ENCODE data around the gene MYO10.
"Not testable (repeated sequence)": the region's sequence is repeated elsewhere in the genome, so short reads cannot be mapped to it uniquely, and the experiment has no call there.

Gene MYO10

DNA sequence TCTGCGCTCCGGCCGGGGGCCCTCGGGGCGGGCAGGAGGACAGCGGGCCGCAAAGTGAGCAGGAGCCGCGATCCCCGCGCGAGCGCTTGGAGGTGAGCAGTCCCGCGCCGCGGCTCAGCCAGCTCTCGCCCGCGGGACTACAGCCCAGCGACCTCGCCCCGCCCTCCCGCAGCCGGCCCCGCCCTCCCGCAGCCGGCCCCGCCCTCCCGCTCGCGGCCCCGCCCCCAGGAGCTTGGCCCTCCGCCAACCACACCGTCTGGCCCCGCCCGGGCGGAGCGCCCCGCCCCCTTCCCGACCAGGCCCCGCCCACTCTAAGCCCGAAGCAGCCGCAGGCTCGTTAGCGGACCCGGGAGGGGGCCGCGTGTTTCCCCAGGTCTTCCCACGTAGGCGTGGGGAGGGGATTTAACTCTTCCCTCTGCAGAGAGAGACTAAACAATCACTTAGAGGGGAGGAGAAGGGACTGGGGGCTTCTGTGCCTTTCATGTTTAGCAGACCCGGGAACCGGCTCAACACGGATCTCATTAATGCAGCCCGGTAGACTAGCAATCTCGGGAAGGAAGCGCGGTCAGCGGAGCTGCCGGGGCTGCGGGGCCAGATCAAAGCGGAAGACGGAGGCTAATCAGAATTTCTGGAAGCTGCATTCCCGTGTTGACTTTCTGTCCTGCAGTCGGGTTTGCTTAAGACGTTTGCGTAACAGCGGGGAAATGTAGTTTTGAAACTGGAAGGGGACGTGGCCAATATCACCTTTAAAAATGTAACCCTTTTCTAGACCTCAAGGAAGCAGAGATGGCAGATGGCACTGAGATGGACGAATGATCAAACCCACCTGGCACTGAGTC, at the start of gene MYO10:
Gene MYO10, minus strand, starts transcription at position 139 of the 839 bp plus-strand sequence. CDS start 480 bp downstream, outside the sequence.
- DNase-seq, result peak in 41 of 51 donors; percentile 3 to 69 (median 27)

DNA sequence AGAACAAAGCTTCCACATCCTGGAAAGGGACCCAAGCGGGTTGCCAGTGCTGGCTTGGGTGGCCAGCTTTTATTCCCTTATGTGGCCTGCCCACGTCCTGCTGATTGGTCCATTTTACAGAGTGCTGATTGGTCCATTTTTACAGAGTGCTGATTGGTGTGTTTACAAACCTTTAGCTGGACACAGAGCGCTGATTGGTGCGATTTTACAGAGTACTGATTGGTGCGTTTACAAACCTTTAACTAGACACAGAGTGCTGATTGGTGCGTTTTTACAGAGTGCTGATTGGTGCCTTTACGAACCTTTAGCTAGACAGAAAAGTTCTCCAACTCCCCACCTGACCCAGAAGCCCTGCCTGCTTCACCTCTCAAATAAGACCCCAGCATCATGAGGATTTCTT, 49.2 kb upstream of the MYO10 start:
- not testable (repeated sequence) for DNase-seq

DNA sequence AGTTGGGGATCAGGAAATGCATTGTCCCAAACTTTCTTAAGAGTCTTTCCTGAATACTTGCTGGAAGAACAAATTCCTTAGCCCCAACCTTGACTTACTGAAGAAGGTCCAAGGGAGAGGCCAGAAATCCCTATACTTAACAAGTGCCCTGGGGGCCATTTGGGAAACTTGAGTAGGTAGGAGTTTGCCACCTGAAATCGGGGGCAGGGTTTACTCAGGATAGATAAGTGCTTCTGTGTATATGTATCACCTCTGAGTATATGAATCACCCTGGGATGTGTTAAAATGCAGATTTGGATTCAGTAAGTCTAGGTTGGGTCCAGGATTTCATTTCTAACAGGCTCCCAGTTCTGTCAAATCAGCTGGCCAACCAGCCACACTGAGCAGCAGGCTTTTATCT, 47.9 kb upstream of the MYO10 start:
- no peak for DNase-seq

DNA sequence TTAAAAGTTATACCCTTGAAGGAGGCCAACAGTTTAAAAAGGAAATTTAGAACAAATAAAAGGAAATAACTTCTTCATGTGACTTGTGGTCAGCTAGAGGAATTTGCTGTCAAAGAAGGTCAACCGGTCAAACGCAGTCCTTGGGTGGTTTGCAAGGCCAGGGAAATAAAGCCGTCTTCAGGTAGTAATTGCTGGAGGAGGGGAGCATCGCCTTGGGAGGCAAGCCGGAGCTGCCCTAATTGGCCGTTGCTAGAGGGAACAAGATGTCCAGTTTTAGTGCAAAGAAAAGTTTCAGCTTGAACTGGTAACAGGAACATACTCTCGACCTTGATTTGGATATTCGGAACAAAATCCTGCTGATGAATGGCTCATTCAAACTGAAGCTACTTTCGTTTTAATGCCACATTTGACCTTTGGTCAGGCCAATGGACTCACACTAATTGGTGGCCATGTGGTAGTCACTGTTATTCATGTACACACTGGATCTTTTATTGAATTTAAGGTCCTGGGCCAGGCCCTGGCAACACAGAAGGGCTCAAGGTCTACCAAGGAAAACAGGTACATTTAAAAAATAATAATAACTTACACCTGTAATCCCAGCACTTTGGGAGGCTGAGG, 47.0 kb upstream of the MYO10 start:
- DNase-seq, result peak in 1 of 51 donors; percentile 12

DNA sequence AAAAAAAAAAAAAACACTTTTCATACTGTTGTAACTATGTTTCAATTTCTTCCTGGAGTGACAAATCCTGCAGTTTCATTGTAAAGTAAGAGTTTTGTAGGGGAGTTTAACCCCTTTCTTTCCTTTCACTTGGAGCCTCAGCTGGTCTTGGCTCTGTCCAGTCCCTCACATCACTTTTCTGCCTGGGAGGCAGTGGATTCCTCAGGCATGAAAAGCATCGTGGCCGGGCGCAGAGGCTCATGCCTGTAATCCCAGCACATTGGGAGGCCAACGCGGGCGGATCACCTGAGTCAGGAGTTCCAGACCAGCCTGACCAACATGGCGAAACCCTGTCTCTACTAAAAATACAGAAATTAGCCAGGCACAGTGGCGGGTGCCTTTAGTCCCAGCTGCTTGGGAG, 45.6 kb upstream of the MYO10 start:
- DNase-seq, result no peak

DNA sequence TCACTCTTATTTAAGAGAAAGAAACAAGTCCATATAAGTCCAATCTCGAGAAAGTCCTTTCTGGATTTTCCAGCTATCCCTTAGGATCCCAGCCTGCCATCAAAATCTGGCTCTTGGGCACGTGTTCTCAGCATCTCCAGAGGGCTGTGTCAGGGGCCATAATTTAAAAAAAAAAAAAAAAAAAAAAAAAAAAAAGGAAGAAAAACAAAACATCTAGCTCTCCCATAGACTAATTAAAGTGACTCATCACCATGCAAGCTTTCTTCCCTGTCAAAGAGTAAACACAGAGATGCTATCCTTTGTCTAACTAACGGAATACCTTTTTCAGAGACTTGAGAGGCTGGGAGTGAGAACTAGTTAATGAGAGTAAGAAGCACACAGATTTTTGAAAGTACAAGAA, 44.9 kb upstream of the MYO10 start:
- DNase-seq, result no peak

DNA sequence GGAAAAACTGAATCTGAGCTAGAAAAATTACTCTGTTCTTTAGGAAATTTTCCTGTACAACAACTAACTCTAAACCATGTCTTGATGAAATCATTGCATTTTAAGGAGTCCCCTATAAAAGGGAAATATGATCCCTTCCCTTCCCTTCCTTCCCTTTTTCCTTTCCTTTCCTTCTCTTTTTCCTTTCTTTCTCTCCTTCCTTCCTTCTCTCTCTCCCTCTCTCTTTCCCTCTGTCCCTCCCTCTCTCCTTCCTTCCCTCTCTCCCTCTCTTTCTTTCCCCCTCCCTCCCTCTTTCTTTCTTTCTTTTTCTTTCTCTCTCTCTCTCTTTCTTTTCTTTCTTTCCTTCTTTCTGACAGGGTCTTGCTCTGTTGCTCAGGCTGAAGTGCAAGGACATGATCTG, 42.2 kb upstream of the MYO10 start:
- DNase-seq, result no peak

DNA sequence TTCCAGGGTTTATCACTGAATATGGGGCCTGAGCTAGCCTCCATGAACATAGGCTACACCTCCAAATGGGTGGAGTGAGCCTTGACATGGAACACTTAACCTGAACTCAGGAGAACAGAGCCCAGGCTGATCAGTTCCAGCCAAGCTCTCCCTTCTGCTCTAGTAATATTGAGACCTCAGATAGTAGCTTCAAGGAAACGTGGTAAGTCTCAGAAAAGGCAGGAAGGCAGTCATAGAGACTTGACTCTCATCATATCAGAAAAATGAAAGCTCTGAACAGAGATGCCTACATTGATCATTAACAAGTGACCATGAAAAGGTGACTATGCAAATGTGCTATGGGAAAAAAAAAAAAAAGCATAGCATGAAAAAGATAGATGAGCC, 40.5 kb upstream of the MYO10 start:
- DNase-seq, result no peak

DNA sequence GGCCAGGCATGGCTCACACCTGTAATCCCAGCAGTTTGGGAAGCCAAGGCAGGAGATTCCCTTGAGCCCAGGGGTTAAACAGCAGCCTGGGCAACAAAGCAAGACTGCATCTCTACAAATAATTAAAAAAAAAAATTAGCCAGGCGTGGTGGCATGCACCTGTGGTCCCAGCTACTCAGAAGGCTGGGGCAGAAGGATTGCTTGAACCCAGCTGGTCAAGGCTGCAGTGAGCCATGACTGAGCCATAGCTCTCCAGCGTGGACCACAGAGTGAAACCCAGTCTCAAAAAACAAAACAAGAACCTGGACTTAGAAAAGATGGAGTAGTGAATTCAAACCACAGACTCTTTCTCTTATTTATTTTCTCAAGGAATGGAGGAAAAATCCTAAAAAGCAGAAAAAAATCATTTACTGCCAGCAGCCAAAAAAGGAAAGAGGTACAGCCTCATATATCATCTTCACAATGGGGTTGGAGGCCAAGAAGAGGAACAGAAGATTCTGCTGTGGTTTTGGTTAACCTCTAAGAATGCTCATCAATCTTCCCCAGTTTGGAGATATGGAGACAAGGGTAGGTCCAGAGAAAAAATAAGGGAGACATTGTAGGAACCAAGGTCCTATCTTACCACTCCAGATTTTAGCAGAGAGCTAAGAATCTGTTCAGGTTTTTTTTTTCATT, 40.0 kb upstream of the MYO10 start:
- DNase-seq, result no peak

DNA sequence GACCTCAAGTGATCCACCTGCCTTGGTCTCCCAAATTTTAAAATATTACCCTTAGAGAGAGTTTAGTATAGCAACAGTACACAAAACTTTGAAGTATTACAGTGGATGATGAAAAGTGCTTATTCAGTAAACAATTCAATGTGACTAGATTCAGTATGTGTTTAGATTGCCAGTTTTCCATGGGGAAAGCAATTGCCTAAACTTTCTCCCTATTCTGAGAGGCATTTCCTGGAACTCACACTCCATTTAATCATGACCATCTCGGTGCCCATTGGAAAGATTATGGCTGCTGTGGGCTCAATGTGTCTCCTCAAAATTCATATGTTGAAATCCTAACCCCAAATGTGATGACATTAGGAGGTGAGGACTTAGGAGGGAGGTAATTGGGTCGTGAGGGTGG, 38.9 kb upstream of the MYO10 start:
- DNase-seq, result no peak

DNA sequence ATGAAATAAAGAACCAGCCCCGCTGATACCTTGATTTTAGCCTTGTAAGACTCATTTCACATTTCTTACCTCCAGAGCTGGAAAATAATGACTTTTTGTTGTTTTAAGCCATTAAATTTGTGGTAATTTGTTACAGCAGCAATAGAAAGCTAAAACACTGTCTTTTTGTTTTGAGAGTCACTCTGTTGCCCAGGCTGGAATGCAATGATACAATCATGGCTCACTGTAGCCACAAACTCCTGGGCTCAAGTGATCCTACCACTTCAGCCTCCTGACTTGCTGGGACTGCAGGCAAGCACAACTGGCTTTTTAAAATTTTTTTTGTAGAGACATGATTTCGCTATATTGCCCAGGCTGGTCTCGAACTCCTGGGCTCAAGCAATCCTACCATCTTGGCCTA, 34.7 kb upstream of the MYO10 start:
- DNase-seq, result no peak

DNA sequence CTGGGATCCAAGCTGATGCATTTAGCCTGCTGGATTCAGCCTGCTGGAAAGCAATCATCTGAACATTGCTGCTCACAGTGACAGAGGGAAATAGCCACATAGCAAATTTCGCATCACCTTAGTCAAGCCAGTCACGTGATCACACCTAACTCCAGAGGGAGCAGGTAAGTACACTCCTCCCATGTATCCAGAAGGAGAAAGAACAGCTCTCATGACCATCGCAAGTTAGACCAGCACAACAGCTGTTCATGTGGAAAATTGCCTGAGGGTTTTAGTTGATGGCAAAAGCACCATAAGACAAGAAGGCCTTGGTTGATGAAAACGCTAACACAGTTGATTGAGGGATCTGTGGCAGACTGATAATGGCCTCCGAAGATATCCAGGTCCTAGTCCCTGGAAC, 34.2 kb upstream of the MYO10 start:
- no peak for DNase-seq

DNA sequence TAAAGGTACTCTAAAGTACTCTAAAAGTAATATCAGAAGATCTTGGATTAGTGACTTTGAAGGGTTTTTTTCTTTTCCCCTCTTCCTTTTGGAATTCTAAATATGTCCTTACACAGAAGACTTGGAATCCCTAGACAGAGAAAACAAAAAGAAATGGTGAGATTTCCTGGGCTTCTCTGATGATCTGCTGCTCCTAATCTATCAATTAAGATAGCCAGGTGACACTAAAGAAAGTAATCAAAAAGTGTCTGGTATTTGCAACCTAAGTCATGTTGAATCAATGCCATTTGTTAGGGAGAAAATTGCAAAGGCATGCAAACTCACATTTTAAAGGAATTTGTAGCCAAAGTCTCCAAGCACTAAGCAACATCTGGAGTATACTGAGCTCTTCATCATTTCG, 29.5 kb upstream of the MYO10 start:
- no peak for DNase-seq

DNA sequence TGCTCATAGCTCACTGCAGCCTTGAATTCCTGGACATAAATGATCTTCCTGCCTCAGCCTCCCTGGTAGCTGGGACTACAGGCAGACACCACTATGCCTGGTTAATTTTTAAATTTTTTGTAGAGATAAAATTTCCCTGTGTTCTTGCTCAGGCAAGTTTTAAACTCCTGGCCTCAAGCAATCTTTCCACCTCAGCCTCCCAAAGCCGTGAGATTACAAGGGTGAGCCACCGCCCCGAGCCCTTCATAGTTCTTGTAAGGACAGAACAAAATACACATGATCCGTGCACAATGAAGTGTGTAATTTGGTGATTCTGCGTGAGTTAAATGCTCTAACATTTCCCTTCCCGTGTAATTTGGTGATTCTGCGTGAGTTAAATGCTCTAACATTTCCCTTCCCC, 27.7 kb upstream of the MYO10 start:
- no peak for DNase-seq

DNA sequence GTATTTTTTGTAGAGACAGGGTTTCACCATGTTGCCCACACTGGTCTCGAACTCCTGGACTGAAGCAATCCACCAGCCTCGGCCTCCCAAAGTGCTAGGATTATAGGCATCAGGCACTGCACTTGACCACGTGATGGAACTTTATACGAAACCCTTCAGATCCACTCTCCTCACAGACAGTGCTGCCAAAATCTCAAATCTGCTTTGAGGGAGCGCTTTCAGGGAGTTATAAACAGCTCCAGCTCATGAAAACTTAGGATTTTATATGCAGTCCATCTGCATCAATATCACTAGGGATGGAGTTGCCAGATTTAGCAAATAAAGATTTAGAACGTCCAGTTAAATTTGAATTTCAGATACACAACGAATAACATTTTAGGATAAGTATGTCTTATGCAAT, 25.0 kb upstream of the MYO10 start:
- no peak for DNase-seq

DNA sequence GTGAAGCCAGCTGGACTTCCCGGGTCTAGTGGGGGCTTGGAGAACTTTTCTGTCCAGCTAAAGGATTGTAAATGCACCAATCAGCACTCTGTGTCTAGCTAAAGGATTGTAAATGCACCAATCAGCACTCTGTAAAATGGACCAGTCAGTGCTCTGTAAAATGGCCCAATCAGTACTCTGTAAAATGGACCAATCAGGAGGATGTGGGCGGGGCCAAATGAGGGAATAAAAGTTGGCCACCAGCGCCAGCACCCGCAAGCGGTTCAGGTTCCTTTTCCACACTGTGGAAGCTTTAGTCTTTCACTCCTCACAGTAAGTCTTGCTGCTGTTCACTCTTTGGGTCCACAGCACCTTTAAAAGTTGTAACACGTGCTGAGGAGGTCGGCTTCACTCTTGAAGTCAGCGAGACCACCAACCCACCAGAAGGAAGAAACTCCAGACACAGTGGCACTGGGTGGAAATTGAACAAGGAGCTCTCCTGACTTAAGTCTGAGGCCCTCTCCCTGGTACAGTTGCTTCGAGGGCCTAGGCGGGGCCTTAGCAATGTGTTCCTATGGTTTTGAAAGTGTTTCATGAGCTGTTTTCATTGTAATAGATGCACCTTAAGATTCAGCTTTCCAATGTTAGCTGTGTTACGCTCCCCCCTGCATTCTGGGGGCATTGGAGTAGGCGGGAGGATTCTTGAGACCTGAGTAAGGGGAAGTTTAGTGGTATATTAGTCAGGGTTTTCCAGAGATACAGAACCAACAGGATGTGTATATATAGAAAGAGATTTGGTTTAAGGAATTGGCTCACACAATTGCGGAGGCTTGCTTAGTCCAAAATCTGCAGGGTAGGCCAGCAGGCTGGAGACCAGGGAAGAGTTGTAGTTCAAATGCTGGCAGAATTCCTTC, 21.5 kb upstream of the MYO10 start:
- no peak for DNase-seq

DNA sequence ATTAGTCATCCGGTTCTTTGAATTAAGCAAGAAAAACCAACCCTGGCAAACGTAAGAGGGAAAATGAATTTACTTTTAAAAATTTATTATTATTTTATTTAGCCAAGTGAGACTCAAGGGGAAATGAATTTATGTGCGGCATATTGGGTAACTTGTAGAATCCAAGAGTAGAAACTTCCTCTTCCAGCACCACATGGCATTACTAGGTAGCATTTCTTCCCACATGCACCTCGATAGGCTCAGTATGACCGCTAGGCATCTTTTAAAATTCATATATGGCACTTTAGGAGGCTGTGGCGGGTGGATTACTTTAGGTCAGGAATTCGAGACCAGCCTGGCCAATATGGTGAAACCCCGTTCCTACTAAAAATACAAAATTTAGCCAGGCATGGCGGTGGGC, 17.6 kb upstream of the MYO10 start:
- no peak for DNase-seq

DNA sequence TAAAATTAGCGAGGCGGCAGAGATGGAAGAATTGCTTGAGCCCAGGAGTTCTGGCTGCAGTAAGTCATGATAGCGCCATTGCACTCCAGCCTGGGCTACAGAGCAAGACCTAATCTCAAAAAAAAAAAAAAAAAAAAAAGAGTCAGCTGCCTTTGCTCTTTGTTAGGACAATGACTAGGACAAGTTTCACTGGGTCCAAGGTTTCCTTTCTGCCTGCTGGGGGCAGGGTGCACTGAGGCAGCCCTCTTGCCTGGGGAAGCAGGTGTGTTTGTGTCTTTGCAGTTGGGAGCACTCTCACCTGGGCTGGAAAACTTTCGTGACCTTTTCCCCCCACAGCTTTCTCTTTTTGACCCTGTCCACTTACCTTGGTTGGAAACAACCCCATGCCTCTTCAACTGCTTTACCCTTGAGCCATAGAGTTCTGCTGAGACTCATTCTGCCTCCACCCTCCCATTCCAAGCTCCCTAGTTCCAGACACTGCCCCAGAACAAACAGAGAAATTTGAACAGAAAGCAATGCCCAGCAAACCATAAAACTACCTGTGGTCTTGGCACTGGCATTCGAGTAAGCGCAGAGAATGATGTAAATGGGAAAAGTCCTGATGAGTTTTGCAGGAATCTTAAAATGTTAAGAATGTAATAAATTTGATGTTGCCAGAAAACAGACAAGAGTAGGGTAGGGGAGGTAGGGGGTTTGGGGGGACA, 17.0 kb upstream of the MYO10 start:
- no peak for DNase-seq

DNA sequence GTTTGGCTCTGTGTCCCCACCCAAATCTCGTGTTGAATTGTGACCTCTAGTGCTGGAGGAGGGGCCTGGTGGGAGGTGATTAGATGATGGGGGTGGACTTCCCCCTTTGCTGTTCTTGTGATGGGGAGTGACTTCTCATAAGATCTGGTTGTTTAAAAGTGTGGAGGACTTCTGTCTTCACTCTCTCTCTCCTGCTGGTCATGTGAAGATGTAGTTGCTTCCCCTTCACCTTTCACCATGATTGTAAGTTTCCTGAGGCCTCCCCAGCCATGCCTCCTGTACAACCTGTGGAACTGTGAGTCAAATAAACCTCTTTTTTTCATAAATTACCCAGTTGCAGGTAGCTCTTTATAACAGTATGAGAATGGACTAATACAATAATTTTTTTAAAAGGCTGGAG, 10.6 kb upstream of the MYO10 start:
- no peak for DNase-seq

DNA sequence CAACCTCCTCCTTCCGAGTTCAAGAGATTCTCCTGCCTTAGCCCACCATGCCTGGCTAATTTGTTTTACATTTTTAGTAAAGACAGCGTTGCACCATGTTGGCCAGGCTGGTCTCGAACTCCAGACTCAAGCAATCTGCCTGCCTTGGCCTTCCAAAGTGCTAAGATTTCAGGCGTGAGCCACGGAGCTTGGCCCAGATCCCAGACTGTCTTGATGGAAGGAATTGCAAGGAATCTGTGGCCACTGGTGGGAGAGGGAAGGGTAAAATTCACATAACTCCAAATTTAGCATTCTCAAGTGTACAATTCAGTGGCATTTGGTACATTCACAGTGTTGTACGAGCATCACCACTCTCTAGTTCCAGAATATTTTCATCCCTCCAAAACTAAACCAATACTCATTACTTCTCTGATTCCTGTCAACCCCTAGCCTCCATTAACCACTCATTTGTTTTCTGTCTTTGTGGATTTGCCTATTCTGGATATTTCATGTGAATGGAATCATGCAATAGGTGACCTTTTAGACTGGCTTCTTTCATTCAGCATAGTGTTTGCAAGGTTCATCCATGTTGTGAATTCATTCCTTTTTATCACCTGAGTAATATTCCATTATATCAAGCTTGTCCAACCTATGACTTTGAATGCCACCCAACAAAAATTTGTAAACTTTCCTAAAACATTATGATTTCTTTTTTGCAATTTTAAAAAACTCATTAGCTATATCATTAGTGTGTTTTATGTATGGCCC, 8.9 kb upstream of the MYO10 start:
- no peak for DNase-seq

Measured in hypothalamus (tissue), 51 donors.